ENCODE measurements around the gene ENG. TPM values are rescaled to one million over a fixed set of nuclear protein-coding genes. Genes with fewer than 3 reads are reported as not detected.

The ENG gene
- 25.8 and 30.7 TPM in 2 replicates for total RNA-seq

DNA sequence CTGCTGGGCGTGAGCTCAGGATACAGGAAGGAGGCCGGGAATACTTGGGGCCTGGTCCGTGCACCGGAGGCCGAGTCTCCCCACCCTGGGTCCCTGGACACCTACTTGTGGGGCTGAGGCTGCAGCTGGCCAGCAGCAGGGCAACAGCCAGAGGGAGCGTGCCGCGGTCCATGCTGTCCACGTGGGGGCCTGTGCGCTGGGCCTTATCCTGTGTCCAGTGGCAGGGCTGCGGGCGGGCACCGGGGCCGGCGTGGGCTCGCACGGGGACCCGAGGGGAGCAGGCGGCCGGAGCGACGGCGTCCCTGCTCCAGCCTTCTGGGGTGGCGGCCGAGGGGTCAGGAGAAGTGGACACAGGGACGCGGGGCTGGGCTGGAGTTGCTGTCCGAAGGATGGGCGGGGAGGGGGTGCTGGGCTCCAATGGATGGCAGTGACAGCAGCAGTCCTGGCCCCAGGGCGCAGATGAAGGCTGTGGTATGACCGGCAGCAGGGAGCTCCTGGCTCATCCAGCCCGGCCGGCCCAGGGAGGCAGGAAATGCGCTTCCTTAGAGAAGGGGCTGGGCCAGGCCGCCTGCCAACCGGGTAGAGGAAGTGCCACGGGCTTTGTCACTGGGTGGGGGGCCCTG is at the start of gene ENG:
Gene ENG, minus strand, starts transcription at position 475 of the 623 bp plus-strand sequence. Its CDS starts 303 bp downstream, at position 172.
- H3K4me3 ChIP-seq (ENCODE audit: low read depth, low read length): peak within 1 kb of the TSS; percentile 75
- DNase-seq (ENCODE audit: low read depth): peak; percentile 66
- TF ChIP-seq, protein P1, sequence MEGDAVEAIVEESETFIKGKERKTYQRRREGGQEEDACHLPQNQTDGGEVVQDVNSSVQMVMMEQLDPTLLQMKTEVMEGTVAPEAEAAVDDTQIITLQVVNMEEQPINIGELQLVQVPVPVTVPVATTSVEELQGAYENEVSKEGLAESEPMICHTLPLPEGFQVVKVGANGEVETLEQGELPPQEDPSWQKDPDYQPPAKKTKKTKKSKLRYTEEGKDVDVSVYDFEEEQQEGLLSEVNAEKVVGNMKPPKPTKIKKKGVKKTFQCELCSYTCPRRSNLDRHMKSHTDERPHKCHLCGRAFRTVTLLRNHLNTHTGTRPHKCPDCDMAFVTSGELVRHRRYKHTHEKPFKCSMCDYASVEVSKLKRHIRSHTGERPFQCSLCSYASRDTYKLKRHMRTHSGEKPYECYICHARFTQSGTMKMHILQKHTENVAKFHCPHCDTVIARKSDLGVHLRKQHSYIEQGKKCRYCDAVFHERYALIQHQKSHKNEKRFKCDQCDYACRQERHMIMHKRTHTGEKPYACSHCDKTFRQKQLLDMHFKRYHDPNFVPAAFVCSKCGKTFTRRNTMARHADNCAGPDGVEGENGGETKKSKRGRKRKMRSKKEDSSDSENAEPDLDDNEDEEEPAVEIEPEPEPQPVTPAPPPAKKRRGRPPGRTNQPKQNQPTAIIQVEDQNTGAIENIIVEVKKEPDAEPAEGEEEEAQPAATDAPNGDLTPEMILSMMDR (IDR thresholded peaks at IDR 0.05; ENCODE audit: insufficient read depth, low read depth, low read length): no peak

DNA sequence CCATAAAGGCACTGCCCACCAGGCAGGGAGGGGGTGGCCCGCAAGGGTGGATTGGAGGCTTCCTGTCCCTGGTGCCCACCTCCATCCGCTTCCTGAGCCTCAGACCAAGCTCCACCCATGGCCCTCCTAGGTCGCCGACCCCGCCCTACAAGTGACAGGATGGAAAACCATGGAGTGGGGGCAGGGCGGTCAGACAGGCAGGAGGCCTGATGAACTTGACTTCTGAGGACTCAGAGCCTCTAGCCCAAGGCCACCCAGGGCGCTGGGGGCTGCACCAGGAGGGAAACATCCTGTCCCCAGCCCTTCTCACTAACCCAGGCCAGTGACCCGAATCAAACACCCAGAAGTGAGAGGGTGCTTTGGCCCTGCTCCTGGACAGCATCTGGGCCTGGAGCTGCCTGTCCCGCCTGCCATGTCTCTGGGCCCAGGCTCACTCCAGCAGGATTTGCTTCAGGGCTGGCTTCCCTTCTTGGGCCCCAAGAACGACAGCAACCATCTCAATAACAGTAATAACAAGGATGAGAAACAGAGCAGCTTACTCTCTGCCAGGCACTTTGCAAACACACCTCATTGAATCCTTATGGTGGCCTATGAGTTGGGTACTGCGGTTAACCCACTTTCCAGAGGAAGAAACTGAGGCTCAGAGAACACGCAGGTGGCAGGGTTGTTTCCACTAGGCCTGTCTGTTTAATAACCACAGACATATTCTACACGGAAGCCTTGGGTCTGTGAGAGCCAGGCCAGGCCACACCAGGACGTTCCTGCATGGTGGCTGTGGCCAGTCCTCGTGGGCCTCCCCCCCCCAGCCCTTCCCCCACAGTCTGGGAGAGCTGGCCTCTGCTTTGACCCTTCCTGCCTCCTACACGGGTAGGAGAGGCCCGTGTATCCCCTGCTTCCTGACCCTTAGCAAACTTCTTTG is 49.4 kb upstream of the ENG start:
- peak; percentile 33 for DNase-seq (ENCODE audit: low read depth)
- H3K4me3 ChIP-seq (ENCODE audit: low read depth, low read length): no peak overlapping the region
- TF ChIP-seq, protein P1 (IDR thresholded peaks at IDR 0.05; ENCODE audit: insufficient read depth, low read depth, low read length): no peak

DNA sequence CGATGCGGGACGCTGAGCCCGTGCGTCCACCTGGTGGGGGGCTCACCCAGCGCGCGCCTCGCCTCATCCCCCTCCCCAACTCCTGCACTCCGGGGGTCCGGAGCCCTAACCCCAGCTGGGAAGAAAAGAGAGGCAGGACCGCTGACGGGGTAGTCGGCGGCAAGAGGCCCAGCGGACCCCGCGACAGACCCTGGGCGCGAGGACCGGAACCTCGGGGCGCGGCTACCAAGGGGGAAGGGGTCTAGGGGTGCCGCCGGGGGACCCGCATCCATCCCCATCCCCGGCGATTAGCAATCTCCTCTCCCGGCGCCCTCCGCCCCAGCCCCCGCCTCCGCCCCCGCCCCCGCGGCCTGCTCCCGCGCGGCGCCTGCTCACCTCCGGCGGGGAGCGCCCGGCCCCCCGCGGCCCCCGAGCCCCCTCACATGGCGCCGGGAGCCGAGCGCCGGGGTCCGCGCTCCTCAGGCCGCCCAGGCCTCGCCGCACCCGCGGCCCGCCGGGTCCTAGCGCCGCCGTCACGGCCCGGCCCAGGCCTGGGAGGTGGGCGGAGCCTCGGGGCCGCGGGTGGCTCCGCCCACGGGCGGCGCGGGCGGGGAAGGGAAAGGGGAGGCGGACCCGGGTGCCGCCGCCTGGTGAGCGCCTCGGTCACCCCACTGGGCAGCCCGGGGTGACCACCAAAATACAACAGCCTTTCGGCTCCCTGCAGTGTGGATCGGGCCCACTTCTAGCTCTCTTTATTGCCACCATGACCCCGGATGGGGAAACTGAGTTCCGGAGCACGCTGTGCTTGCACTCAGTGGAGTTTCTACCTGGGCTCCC is 44.9 kb upstream of the ENG start, which contains the start of gene ST6GALNAC6:
Gene ST6GALNAC6, minus strand, starts transcription at position 476 of the 816 bp plus-strand sequence. CDS start 1,622 bp downstream, outside the sequence.
- TF ChIP-seq, protein P1 (IDR thresholded peaks at IDR 0.05; ENCODE audit: insufficient read depth, low read depth, low read length): no peak
- peak; percentile 74 for DNase-seq (ENCODE audit: low read depth)
- H3K4me3 ChIP-seq (ENCODE audit: low read depth, low read length): peak within 1 kb of the TSS; percentile 83

DNA sequence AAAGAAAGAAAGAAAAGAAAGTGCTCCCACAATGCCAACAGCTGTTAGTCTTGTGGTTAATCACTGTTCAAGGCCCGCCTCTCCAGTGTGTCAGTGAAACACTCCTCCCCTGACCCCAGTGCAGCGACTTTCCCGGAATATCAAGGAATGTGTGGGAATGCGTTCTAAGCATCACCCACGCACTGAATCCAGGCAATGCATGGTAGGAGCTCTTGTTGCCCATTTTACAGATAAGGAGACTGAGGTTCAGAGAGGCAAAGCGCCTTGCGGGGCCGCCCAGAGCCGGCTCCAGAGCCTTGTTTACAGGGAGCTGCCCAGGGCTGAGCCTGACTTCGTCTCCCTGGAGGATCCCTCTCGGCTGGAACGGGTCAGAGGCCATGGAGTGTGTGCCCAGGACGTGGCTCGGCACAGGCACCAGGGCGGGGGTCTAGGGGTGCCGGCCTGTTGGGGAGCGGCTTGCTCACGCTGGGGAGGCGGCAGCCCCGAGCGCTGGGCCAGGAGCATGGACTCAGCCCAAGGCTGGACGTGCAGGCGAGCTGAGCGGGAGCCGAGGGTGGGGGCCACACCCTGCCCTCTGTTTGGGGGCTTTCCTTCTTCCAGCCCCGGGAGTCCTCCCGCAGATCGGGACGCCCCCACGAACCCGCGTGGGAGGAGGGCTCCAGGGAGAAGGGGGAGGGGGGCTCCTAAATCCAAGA is 44.1 kb upstream of the ENG start:
- H3K4me3 ChIP-seq (ENCODE audit: low read depth, low read length): peak overlapping the region; percentile 83
- TF ChIP-seq, protein P1 (IDR thresholded peaks at IDR 0.05; ENCODE audit: insufficient read depth, low read depth, low read length): no peak
- DNase-seq (ENCODE audit: low read depth): peak; percentile 90

DNA sequence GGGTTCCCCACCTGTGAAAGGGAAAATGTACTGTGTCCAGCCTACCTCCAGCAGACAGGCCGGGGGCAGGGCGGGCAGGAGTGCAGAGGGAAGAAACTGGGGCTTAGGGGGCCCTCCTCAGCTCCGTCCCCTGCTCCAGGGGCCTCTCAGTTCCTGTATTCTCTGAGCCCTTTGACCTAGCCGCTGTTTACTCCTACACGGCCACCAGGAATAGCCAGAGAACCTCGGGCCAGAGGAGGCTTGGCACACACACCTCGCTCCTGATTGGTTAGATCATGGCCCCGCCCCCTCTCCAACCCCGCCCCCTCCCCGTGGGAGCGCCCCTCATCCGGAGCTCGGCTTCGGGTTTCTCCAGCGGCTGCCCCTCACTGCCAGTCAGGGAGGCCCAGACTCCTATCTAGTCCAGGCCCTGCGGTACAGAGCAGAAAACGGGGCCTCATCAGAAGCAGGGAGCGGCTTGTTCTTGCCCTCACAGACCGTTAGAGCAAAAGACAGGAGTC is 42.8 kb upstream of the ENG start:
- TF ChIP-seq, protein P1 (IDR thresholded peaks at IDR 0.05; ENCODE audit: insufficient read depth, low read depth, low read length): no peak
- peak; percentile 90 for DNase-seq (ENCODE audit: low read depth)
- H3K4me3 ChIP-seq (ENCODE audit: low read depth, low read length): peak overlapping the region; percentile 31

All from fibroblast of villous mesenchyme (primary cell).